NB4 (cell line): Measurements from ENCODE around the gene KASH5.

ENCODE experiments used
- CTCF ChIP-seq: IDR thresholded peaks from one replicate; pipeline ENCODE4 v1.5.1; 2012; ENCODE audit warnings: low read depth, low read length
- MAX ChIP-seq: IDR thresholded peaks from 2 replicates; pipeline ENCODE4 v1.6.1; 2011; ENCODE audit warnings: low read depth, low read length
- POLR2A ChIP-seq: IDR thresholded peaks from 2 replicates; pipeline ENCODE4 v1.6.1; 2011; ENCODE audit warnings: mild to moderate bottlenecking; ENCODE audit not compliant: insufficient read length; ENCODE audit errors: extremely low read depth

- TF ChIP-seq POLR2A (peak; percentile 88), CTCF (no peak), MAX (peak; percentile 79)
These were observed 63.6 kb downstream of the KASH5 start, which contains the start of gene PIH1D1 for GRCh38 chr19:49451430-49452181.
